Measurements from ENCODE around the gene B3GNT5.
A peak's percentile ranks its signal among the peaks of the same experiment; 100 is the strongest.

B3GNT5 gene

DNA sequence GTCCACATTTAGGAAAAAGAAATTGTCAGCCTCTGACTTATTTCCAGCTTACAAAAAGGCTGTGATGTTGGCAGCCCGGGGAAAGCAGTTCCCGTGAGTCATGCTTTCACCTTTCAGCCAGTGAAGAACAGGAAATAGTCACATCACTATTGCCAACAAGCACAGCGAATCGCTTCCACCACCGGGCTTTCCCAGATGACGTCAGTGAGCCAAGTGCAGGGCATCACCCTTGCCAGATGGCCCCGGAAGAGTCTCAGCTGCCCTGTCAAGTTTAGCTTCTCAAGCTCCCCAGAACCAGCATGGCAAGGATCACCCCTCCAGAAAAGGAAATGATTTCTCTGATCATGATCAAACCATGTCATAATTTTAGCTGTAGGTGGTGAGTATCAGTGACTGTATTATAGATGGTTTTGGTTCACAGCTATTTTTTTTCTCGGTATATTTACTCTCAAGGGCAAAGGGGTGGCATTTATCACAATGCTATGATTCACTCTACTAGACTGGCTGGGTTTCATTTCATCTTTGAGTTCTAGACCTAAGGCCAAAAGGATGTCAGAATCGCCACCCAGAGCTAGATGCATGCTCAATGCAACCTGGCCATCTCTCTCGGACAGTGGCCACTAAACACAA lies 32.9 kb downstream of the B3GNT5 start:
- no peak overlapping the region for H3K4me3 ChIP-seq (ENCODE audit: low read depth, low read length)
- peak; percentile 99 for DNase-seq (ENCODE audit: low read depth)
- TF ChIP-seq, protein P1, sequence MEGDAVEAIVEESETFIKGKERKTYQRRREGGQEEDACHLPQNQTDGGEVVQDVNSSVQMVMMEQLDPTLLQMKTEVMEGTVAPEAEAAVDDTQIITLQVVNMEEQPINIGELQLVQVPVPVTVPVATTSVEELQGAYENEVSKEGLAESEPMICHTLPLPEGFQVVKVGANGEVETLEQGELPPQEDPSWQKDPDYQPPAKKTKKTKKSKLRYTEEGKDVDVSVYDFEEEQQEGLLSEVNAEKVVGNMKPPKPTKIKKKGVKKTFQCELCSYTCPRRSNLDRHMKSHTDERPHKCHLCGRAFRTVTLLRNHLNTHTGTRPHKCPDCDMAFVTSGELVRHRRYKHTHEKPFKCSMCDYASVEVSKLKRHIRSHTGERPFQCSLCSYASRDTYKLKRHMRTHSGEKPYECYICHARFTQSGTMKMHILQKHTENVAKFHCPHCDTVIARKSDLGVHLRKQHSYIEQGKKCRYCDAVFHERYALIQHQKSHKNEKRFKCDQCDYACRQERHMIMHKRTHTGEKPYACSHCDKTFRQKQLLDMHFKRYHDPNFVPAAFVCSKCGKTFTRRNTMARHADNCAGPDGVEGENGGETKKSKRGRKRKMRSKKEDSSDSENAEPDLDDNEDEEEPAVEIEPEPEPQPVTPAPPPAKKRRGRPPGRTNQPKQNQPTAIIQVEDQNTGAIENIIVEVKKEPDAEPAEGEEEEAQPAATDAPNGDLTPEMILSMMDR (conservative IDR thresholded peaks at IDR 0.05; ENCODE audit: low read depth, low read length): no peak

GRCh38 chr3:183287301-183287971 lies 34.4 kb downstream of the B3GNT5 start:
- peak; percentile 98 for DNase-seq (ENCODE audit: low read depth)
- H3K4me3 ChIP-seq (ENCODE audit: low read depth, low read length): peak overlapping the region; percentile 42
- TF ChIP-seq, protein P1 (conservative IDR thresholded peaks at IDR 0.05; ENCODE audit: low read depth, low read length): no peak

DNA sequence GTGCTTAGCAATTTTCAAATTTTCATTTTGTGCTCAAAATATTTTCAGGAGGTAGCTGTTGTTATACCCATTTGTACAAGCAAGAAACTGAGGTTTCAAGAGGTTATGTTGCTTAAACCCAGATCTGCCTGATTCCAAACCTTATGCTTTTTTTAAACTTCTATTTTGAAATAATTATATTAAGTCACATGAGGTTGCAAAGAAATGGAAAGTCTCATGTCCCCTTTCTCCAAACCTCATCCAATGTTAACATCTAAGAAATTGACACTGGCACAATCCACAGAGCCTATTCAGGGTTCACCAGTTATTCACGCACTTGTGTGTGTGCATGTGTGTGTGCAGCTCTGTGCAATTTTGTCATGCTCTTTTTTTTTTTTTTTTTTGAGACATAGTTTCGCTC lies 35.1 kb downstream of the B3GNT5 start:
- TF ChIP-seq, protein P1 (conservative IDR thresholded peaks at IDR 0.05; ENCODE audit: low read depth, low read length): no peak
- no peak for DNase-seq (ENCODE audit: low read depth)
- H3K4me3 ChIP-seq (ENCODE audit: low read depth, low read length): peak overlapping the region; percentile 42

GRCh38 chr3:183290216-183290615 lies 37.2 kb downstream of the B3GNT5 start:
- TF ChIP-seq, protein P1 (conservative IDR thresholded peaks at IDR 0.05; ENCODE audit: low read depth, low read length): no peak
- DNase-seq (ENCODE audit: low read depth): no peak

DNA sequence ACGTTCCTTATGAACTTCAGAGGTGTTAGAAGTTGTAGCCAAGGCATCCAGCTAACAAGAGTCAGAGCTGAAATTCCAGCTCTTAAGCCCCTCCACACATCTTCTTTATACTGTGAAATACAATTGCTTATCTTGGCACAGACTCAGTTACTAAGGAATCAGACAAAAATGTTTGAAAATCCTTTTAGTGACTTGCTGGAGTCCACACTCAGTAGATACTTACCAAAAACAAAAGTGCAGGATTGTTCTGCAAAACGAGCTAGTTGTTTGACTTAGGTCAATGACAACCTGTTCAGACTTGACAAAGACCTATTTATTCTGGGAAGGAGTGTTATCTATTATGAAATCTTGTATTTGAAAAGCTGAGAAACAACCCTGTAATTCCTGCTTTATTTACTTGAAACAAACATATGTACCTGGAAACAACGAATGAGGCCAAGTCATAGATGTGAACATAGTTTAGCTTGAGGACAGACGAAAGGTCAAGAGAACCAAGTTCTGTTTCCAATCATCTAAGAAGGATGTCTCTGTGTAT lies 38.5 kb downstream of the B3GNT5 start:
- DNase-seq (ENCODE audit: low read depth): peak; percentile 88
- TF ChIP-seq, protein P1 (conservative IDR thresholded peaks at IDR 0.05; ENCODE audit: low read depth, low read length): no peak
- no peak overlapping the region for H3K4me3 ChIP-seq (ENCODE audit: low read depth, low read length)

More at GRCh38 chr3:183290216-183290615, 37.2 kb downstream of the B3GNT5 start:
- no peak overlapping the region for H3K4me3 ChIP-seq (ENCODE audit: low read depth, low read length)

GRCh38 chr3:183293966-183294365 lies 40.9 kb downstream of the B3GNT5 start:
- TF ChIP-seq, protein P1 (conservative IDR thresholded peaks at IDR 0.05; ENCODE audit: low read depth, low read length): no peak
- no peak for DNase-seq (ENCODE audit: low read depth)
- H3K4me3 ChIP-seq (ENCODE audit: low read depth, low read length): no peak overlapping the region

Data from choroid plexus epithelial cell (primary cell).